SIG-M5 (cell line): ENCODE results near the gene PNP.
A peak's percentile ranks its signal among the peaks of the same experiment; 100 is the strongest.
"Not testable (repeated sequence)": the region's sequence is repeated elsewhere in the genome, so short reads cannot be mapped to it uniquely, and the experiment has no call there.

ENCODE experiments used
- DNase-seq: peaks from one replicate; lab custom pipeline; 2025; lab: John Stamatoyannopoulos, UW

Gene PNP

GRCh38 chr14:20492486-20492885 lies 23.3 kb downstream of the PNP start:
- DNase-seq, result no peak

- DNase-seq, result peak; percentile 56
Measured at GRCh38 chr14:20493634-20494033, 24.4 kb downstream of the PNP start.

- DNase-seq, result no peak
Measured at GRCh38 chr14:20494935-20495766, 25.9 kb downstream of the PNP start.

- no peak for DNase-seq
Measured at GRCh38 chr14:20498622-20499021, 29.4 kb downstream of the PNP start.

GRCh38 chr14:20499108-20499507 lies 29.9 kb downstream of the PNP start:
- no peak for DNase-seq

- DNase-seq, result no peak
Measured at GRCh38 chr14:20499881-20500280, 30.7 kb downstream of the PNP start.

GRCh38 chr14:20501346-20501745 lies 32.1 kb downstream of the PNP start:
- no peak for DNase-seq

GRCh38 chr14:20503898-20504297 lies 34.7 kb downstream of the PNP start:
- DNase-seq, result peak; percentile 11

- DNase-seq, result not testable (repeated sequence)
Measured at GRCh38 chr14:20506276-20506675, 37.1 kb downstream of the PNP start.

GRCh38 chr14:20506752-20507151 lies 37.5 kb downstream of the PNP start:
- not testable (repeated sequence) for DNase-seq

- DNase-seq, result not testable (repeated sequence)
Measured at GRCh38 chr14:20507537-20507936, 38.3 kb downstream of the PNP start.

GRCh38 chr14:20508367-20508766 lies 39.2 kb downstream of the PNP start:
- DNase-seq, result no peak

- DNase-seq, result no peak
Measured at GRCh38 chr14:20512177-20512905, 43.1 kb downstream of the PNP start.

- DNase-seq, result no peak
Measured at GRCh38 chr14:20515846-20516245, 46.6 kb downstream of the PNP start.

- DNase-seq, result no peak
Measured at GRCh38 chr14:20516921-20517320, 47.7 kb downstream of the PNP start.

- DNase-seq, result no peak
Measured at GRCh38 chr14:20522332-20522731, 53.1 kb downstream of the PNP start.

GRCh38 chr14:20524027-20524426 lies 54.8 kb downstream of the PNP start:
- DNase-seq, result no peak
